Activated naive CD8-positive, alpha-beta T cell (primary cell): ENCODE results near the gene CREBZF.
"Not testable (repeated sequence)": the region's sequence is repeated elsewhere in the genome, so short reads cannot be mapped to it uniquely, and the experiment has no call there.

Experiments
- H3K27ac Mint-ChIP-seq: one replicate; pipeline ENCODE4 v1.8.0; 2021; ENCODE audit warnings: mixed read lengths
- H3K27me3 Mint-ChIP-seq: one replicate; pipeline ENCODE4 v1.8.0; 2021; ENCODE audit warnings: mixed read lengths
- H3K36me3 Mint-ChIP-seq: one replicate; pipeline ENCODE4 v1.8.0; 2021; ENCODE audit warnings: mixed read lengths
- H3K4me1 Mint-ChIP-seq: one replicate; pipeline ENCODE4 v1.8.0; 2021; ENCODE audit warnings: low read depth, mixed read lengths
- H3K4me3 Mint-ChIP-seq: one replicate; pipeline ENCODE4 v1.8.0; 2021; ENCODE audit warnings: mild to moderate bottlenecking, mixed read lengths
- H3K9me3 Mint-ChIP-seq: one replicate; pipeline ENCODE4 v1.8.0; 2021; ENCODE audit warnings: low read depth, mixed read lengths

The CREBZF gene

GRCh38 chr11:85656777-85657176, 8.2 kb downstream of the CREBZF start:
- H3K4me1 Mint-ChIP-seq, result peaks cover 57% of the 10 kb centered on the region
- H3K27ac Mint-ChIP-seq, result peak overlapping the region; percentile 51
- H3K36me3 Mint-ChIP-seq, result peaks cover 7% of the 10 kb centered on the region
- H3K27me3 Mint-ChIP-seq, result no peaks in the 10 kb centered on the region
- H3K9me3 Mint-ChIP-seq, result no peaks in the 10 kb centered on the region
- no peak overlapping the region for H3K4me3 Mint-ChIP-seq

- H3K9me3 Mint-ChIP-seq, H3K36me3 Mint-ChIP-seq: not testable (repeated sequence)
- H3K4me1 Mint-ChIP-seq, result peaks cover 47% of the 10 kb centered on the region
These were observed 10.6 kb downstream of the CREBZF start for GRCh38 chr11:85654343-85654742.

GRCh38 chr11:85652786-85653447, 12.0 kb downstream of the CREBZF start:
- H3K27ac Mint-ChIP-seq, result peak overlapping the region; percentile 18
- H3K36me3 Mint-ChIP-seq, result peaks cover 2% of the 10 kb centered on the region
- no peaks in the 10 kb centered on the region for H3K27me3 Mint-ChIP-seq
- H3K4me3 Mint-ChIP-seq, result no peak overlapping the region
- no peaks in the 10 kb centered on the region for H3K9me3 Mint-ChIP-seq
- peaks cover 42% of the 10 kb centered on the region for H3K4me1 Mint-ChIP-seq

More at GRCh38 chr11:85654343-85654742, 10.6 kb downstream of the CREBZF start:
- not testable (repeated sequence) for H3K4me3 Mint-ChIP-seq, H3K27ac Mint-ChIP-seq, H3K27me3 Mint-ChIP-seq

GRCh38 chr11:85651118-85651517, 13.8 kb downstream of the CREBZF start:
- Mint-ChIP-seq H3K36me3 (peaks cover 2% of the 10 kb centered on the region), H3K4me3 (no peak overlapping the region)

GRCh38 chr11:85647604-85648299, 17.2 kb downstream of the CREBZF start, which contains the start of gene TMEM126A:
Gene TMEM126A, plus strand, starts transcription at chr11:85647967. Its CDS starts 2,289 bp downstream, at chr11:85650256.
- H3K4me1 Mint-ChIP-seq, result peaks cover 29% of the 10 kb centered on the region
- H3K27me3 Mint-ChIP-seq, result peaks cover 11% of the 10 kb centered on the region
- no peaks in the 10 kb centered on the region for H3K9me3 Mint-ChIP-seq
- H3K27ac Mint-ChIP-seq, result peak within 1 kb of the TSS; percentile 96
- H3K36me3 Mint-ChIP-seq, result peaks cover 2% of the 10 kb centered on the region
- H3K4me3 Mint-ChIP-seq, result peak within 1 kb of the TSS; percentile 96

More at GRCh38 chr11:85651118-85651517, 13.8 kb downstream of the CREBZF start:
- Mint-ChIP-seq H3K9me3 (no peaks in the 10 kb centered on the region), H3K27me3 (no peaks in the 10 kb centered on the region), H3K27ac (peak overlapping the region; percentile 25), H3K4me1 (peaks cover 39% of the 10 kb centered on the region)

- Mint-ChIP-seq H3K27ac (peak overlapping the region; percentile 96), H3K36me3 (no peaks in the 10 kb centered on the region), H3K27me3 (peaks cover 11% of the 10 kb centered on the region), H3K9me3 (no peaks in the 10 kb centered on the region), H3K4me3 (peak overlapping the region; percentile 96), H3K4me1 (peaks cover 25% of the 10 kb centered on the region)
These were observed 17.9 kb downstream of the CREBZF start for GRCh38 chr11:85647078-85647477.

GRCh38 chr11:85643191-85643614, 21.7 kb downstream of the CREBZF start:
- peaks cover 11% of the 10 kb centered on the region for H3K27me3 Mint-ChIP-seq
- H3K9me3 Mint-ChIP-seq, result no peaks in the 10 kb centered on the region
- no peak overlapping the region for H3K4me3 Mint-ChIP-seq
- H3K4me1 Mint-ChIP-seq, result peaks cover 6% of the 10 kb centered on the region
- peaks cover 6% of the 10 kb centered on the region for H3K36me3 Mint-ChIP-seq
- no peak overlapping the region for H3K27ac Mint-ChIP-seq

GRCh38 chr11:85634747-85635146, 30.2 kb downstream of the CREBZF start:
- Mint-ChIP-seq H3K27ac (no peak overlapping the region), H3K27me3 (no peaks in the 10 kb centered on the region), H3K4me3 (no peak overlapping the region), H3K36me3 (peaks cover 6% of the 10 kb centered on the region), H3K4me1 (peaks cover 10% of the 10 kb centered on the region), H3K9me3 (no peaks in the 10 kb centered on the region)

GRCh38 chr11:85628771-85629341, 36.1 kb downstream of the CREBZF start:
- no peaks in the 10 kb centered on the region for H3K27me3 Mint-ChIP-seq
- no peaks in the 10 kb centered on the region for H3K36me3 Mint-ChIP-seq
- peak overlapping the region; percentile 100 for H3K4me3 Mint-ChIP-seq
- H3K4me1 Mint-ChIP-seq, result peaks cover 45% of the 10 kb centered on the region
- H3K27ac Mint-ChIP-seq, result peak overlapping the region; percentile 99
- no peaks in the 10 kb centered on the region for H3K9me3 Mint-ChIP-seq

- Mint-ChIP-seq H3K27ac (peak within 1 kb of the TSS; percentile 99), H3K4me3 (peak within 1 kb of the TSS; percentile 100), H3K4me1 (peaks cover 45% of the 10 kb centered on the region), H3K36me3 (no peaks in the 10 kb centered on the region), H3K27me3 (no peaks in the 10 kb centered on the region), H3K9me3 (no peaks in the 10 kb centered on the region)
These were observed 36.7 kb downstream of the CREBZF start, which contains the start of gene TMEM126B for GRCh38 chr11:85627998-85628770. Gene TMEM126B, plus strand, starts transcription at chr11:85628593. Its CDS starts 15 bp downstream, at chr11:85628608.

- Mint-ChIP-seq H3K27me3 (no peaks in the 10 kb centered on the region), H3K9me3 (no peaks in the 10 kb centered on the region), H3K4me1 (peaks cover 45% of the 10 kb centered on the region), H3K4me3 (peak within 1 kb of the TSS; percentile 100), H3K27ac (peak within 1 kb of the TSS; percentile 99), H3K36me3 (no peaks in the 10 kb centered on the region)
These were observed 37.5 kb downstream of the CREBZF start, which contains the start of gene DLG2 for GRCh38 chr11:85627332-85627997. Gene DLG2, minus strand, starts transcription at chr11:85627344.

- peaks cover 45% of the 10 kb centered on the region for H3K4me1 Mint-ChIP-seq
- H3K27ac Mint-ChIP-seq, result peak overlapping the region; percentile 99
- no peaks in the 10 kb centered on the region for H3K27me3 Mint-ChIP-seq
- H3K36me3 Mint-ChIP-seq, result peaks cover 1% of the 10 kb centered on the region
- no peaks in the 10 kb centered on the region for H3K9me3 Mint-ChIP-seq
- peak overlapping the region; percentile 100 for H3K4me3 Mint-ChIP-seq
These were observed 38.4 kb downstream of the CREBZF start for GRCh38 chr11:85626496-85626895.

- H3K9me3 Mint-ChIP-seq, result no peaks in the 10 kb centered on the region
- H3K4me3 Mint-ChIP-seq, result no peak overlapping the region
- H3K27me3 Mint-ChIP-seq, result peaks cover 2% of the 10 kb centered on the region
- peaks cover 11% of the 10 kb centered on the region for H3K36me3 Mint-ChIP-seq
- peaks cover 6% of the 10 kb centered on the region for H3K4me1 Mint-ChIP-seq
- H3K27ac Mint-ChIP-seq, result no peak overlapping the region
These were observed 44.7 kb downstream of the CREBZF start for GRCh38 chr11:85620256-85620655.

- Mint-ChIP-seq H3K27me3 (peaks cover 2% of the 10 kb centered on the region), H3K36me3 (peaks cover 11% of the 10 kb centered on the region)
These were observed 45.4 kb downstream of the CREBZF start for GRCh38 chr11:85619499-85619898.

More at GRCh38 chr11:85619499-85619898, 45.4 kb downstream of the CREBZF start:
- peaks cover 2% of the 10 kb centered on the region for H3K4me1 Mint-ChIP-seq
- no peak overlapping the region for H3K4me3 Mint-ChIP-seq
- no peak overlapping the region for H3K27ac Mint-ChIP-seq
- H3K9me3 Mint-ChIP-seq, result no peaks in the 10 kb centered on the region
